GM12873 (cell line): ENCODE results near the gene RANGAP1.

Source experiments
- TF ChIP-seq, protein P1 (sequence below): IDR thresholded peaks from 2 replicates; pipeline ENCODE4 v1.5.1; 2012; ENCODE audit warnings: low read depth, mild to moderate bottlenecking, moderate library complexity, low read length, control low read depth; ENCODE audit not compliant: insufficient read depth; ENCODE audit errors: missing control alignments

RANGAP1 gene

DNA sequence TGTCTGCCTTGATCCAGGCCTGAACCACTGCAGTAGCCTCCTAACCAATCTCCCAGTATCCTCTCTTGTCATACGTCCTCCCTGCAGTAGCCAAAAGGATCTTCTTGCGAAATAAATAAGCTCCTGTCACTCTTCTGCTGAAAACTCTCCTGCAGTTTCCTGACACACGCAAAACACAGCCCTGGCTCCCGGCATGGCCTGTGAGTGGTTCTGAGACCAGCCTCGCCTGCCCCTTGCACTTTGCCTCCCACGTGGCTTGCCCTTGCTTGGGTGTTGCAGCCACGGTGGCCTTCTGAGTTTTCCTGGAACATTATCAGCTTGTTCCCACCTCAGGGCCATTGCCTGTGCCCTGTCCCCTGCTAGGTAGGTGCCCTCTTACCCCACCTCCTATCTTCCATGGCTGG is 22.6 kb upstream of the RANGAP1 start:
- TF ChIP-seq, protein P1, sequence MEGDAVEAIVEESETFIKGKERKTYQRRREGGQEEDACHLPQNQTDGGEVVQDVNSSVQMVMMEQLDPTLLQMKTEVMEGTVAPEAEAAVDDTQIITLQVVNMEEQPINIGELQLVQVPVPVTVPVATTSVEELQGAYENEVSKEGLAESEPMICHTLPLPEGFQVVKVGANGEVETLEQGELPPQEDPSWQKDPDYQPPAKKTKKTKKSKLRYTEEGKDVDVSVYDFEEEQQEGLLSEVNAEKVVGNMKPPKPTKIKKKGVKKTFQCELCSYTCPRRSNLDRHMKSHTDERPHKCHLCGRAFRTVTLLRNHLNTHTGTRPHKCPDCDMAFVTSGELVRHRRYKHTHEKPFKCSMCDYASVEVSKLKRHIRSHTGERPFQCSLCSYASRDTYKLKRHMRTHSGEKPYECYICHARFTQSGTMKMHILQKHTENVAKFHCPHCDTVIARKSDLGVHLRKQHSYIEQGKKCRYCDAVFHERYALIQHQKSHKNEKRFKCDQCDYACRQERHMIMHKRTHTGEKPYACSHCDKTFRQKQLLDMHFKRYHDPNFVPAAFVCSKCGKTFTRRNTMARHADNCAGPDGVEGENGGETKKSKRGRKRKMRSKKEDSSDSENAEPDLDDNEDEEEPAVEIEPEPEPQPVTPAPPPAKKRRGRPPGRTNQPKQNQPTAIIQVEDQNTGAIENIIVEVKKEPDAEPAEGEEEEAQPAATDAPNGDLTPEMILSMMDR, result no peak

- TF ChIP-seq, protein P1, result no peak
These were observed 22.1 kb upstream of the RANGAP1 start for GRCh38 chr22:41308054-41308453.

GRCh38 chr22:41305646-41306045 is 19.7 kb upstream of the RANGAP1 start:
- TF ChIP-seq, protein P1, result no peak

DNA sequence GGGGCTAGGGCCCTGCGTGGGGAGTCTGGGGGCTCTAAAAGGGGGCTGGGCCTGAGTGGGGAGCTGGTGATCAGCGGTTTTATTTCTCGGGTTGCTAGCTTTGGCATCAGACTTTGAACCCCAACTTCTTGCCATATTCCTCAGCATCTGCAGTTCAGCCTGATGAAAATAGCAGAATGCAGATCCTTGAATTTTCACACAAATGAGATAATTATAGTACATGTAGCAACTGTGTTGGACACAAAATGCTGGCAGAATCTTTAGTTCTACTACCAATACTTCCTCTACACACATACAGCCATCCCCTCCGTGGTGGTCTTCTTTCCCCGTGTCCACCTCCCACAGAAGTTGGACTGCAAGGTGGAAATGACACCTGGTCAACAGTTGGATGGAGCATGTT is 16.8 kb upstream of the RANGAP1 start:
- TF ChIP-seq, protein P1, result no peak

- TF ChIP-seq, protein P1, result no peak
These were observed 16.2 kb upstream of the RANGAP1 start for GRCh38 chr22:41302021-41302767.

- TF ChIP-seq, protein P1, result peak; percentile 63
These were observed 15.4 kb upstream of the RANGAP1 start, which contains the start of gene ZC3H7B for GRCh38 chr22:41301085-41302020. Gene ZC3H7B, plus strand, starts transcription at chr22:41301525. Its CDS starts 19,136 bp downstream, at chr22:41320661.

DNA sequence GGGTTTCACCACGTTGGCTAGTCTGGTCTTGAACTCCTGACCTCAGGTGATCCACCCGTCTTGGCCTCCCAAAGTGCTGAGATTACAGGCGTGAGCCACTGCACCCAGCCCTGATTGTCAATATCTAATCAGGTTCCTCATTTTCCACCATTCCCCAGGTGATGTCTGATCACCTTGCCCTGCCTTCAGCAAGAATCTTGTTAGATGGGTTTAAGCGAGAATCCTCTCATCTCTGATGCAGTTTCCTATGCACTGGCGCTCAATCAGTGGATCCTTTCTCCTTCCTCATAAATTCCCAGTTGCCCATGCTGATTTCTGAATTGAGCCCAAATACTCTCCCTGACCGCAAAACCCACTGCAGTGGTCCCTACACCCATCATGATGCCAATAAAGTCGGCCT is 14.7 kb upstream of the RANGAP1 start:
- TF ChIP-seq, protein P1, result no peak
